ENCODE results near the gene IL19.
"Not testable (repeated sequence)": the region's sequence is repeated elsewhere in the genome, so short reads cannot be mapped to it uniquely, and the experiment has no call there.

The IL19 gene

DNA sequence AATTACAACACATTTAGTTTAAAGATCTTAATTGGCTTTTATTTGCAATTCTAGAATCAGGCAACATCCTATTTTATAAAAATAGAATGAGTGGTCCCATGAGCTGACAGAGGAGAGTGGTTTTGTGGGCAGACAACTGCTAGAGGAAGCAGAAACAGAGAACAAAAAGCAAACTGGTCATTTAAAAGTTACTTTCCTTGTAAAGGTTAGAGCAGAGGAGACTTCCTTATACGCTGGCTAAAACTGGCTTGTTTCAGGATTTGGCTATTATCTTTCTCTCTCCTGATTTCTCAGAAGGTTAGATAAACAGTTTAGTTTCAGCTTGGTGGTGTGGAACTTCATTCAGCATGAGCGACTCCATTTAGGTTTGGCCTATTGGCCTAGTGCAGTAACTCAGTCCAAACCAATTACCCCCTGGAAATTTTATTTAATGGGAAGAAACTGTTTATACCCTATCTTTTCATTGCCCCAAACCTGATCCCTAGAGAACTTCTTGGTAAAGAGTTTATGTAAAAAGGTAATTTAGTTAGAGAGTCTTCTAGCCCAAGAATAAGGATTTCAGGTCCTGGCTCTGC, 62.6 kb downstream of the IL19 start:
- DNase-seq (ENCODE audit: low read depth in 2 of 2): no peak

GRCh38 chr1:206833801-206834200, 63.2 kb downstream of the IL19 start:
- DNase-seq (ENCODE audit: low read depth in 2 of 2): no peak

DNA sequence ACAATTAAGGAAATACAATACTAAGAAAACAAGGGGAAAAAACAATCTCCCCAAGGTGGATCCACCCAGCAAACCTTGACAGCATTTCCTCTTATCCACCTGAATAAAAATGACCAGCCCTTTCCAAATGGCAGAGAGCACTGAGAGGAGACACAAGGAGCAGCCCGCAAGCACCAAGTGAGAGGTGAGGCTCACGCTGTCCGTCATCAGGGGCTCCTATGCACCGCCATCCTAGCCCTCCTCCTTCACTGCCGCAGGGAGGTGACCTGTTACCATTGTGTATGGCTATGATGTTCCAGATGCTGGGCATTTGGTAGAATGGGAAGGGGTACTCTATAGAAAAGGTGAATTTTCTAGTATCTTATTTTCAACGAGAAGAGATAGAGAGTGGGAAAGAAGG, 63.6 kb downstream of the IL19 start:
- no peak for DNase-seq (ENCODE audit: low read depth in 2 of 2)

DNA sequence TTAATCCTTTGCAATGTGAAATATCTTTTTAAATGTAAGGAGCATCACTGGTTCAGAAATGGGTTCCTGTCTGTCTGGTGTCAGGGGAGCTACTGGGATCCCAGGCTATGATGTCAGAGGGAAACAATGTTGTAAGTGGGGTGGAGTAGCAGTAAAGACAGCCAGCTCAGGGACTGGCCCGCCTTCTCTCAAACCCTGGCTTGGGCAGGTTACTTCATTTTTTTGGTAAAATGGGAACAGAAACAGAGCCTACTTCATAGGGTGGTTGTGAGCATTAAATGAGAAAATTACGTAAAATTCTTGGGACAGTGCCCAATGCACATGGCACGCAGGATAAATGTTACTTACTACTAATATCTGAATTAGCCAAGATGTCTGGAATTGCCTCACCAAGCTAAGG, 64.1 kb downstream of the IL19 start:
- DNase-seq (ENCODE audit: low read depth in 2 of 2): no peak

DNA sequence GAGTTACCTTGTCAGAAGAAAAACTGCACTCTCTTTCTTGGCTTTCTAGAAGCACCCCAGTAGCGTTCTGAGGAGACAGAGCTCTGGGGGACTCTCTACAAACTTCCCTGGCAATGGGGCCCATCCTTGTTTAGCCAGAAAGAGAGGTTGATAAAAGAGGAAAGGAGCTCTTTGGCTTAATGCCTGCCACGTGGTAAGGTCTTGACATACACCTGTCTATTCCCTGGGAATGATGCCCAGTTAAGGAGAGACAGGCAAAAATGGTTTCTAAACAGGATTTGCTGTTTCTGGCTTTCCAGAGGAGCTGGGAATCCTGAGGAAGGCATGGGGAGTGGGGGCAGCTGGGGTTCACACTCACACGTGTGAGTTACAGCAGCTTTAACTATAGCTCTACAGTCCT, 64.6 kb downstream of the IL19 start:
- DNase-seq (ENCODE audit: low read depth in 2 of 2): no peak

DNA sequence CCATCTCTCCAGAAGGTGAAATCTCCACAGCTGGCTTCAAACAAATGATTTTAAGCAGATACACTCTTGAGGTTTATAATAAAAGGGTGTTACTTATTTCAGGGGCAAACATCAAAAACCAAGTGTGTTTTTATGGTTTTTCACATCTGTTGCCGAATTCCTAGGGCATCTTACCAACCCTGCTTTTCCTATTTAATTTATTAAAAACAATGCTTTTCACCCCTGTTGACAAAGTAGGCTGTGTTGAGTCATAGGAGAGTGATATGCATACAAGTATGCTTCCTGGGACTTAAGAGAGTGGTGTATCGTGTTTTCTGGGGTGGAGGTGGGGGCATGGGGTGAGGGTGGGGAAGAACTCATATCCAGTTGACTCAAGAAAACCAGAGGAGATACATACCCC, 65.5 kb downstream of the IL19 start:
- DNase-seq (ENCODE audit: low read depth in 2 of 2): no peak

- DNase-seq (ENCODE audit: low read depth in 2 of 2): no peak
These were observed 68.5 kb downstream of the IL19 start for GRCh38 chr1:206839006-206839560.

- DNase-seq (ENCODE audit: low read depth in 2 of 2): no peak
These were observed 69.3 kb downstream of the IL19 start for GRCh38 chr1:206839857-206840256.

DNA sequence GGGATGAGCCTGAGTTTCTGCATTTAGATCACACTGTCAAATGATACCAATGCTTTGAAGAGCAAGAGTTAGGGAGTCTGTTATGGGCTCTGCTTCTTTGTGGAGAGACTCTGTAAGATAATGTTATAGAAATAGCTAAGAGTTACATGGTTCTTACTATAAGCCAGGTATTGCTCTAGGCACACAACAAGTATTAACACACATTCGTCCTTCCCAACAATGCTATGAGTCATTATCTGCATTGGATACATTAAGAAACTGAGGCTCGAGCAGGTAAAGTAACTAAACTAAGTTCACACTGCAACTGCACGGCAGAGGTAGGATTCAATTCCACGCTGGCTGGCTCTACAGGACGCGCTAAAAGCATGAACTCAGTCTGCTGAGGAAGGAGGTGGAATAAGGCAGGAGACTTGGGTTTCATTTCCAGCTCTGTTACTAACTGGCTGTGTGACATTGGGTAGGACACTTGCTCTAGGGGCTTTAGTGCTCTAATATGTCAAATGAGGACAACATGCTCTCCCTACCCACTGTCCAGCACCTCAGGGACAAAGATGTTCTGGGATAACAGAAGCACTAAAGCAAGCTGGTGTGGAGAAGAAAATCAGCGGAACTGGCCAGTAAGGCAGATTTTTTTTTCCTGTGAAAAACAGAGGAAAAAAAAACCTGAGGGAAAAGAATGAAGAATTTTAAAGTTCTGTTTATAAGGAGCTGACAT, 71.2 kb downstream of the IL19 start:
- no peak for DNase-seq (ENCODE audit: low read depth in 2 of 2)

DNA sequence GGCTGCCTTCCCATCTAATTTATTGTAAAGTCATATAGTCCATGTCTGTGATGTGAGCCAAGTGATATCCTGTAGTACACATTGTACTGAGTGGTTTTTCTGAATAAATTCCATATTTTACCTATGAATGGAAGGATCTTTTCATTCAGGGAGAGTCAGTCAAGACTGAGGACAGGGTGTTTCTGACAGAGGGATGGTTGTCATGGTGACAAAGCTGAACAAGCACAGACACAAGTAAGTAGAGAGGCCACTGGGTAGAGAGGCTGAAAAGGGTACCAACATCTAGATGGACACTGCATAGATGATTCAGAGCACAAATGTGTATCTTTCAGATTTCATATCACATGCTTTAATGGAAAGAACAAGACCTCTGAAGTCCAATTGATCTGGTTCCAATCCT, 72.3 kb downstream of the IL19 start:
- DNase-seq (ENCODE audit: low read depth in 2 of 2): no peak

DNA sequence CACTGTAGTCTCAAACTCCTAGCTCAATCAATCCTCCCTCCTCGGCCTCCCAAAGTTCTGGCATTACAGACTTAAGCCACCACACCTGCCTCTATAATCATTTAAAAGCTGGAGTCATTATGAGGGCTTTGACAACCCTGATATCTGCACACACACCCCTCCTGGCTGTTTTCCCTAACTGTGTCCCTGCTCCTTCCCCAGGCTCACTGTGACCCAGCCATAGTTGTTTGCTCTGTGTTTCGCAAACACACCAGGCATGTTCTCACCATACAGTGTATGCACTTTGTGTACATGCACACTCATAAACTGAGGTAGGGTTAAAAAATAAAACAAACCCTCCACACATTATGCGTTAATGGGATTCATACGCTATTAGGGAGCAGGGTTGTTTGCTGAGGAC, 73.1 kb downstream of the IL19 start:
- no peak for DNase-seq (ENCODE audit: low read depth in 2 of 2)

DNA sequence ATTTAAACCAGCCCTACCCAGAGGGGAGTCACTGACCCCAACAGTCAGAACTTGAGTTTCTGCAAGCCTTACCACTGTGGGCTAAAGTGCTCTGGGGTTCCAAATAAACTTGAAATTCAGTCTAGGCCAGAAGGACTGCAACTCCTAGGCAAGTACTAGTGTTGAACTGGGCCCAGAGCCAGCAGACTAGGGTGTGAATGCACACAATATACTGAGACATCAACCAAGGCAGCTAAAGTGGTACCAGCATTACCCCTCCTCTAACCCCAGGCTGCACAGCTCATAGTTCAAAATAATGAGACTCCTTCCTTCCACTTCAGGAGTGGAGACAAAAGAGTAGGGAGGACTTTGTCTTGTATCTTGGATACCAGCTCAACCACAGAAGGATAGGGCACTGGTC, 75.9 kb downstream of the IL19 start:
- no peak for DNase-seq (ENCODE audit: low read depth in 2 of 2)

DNA sequence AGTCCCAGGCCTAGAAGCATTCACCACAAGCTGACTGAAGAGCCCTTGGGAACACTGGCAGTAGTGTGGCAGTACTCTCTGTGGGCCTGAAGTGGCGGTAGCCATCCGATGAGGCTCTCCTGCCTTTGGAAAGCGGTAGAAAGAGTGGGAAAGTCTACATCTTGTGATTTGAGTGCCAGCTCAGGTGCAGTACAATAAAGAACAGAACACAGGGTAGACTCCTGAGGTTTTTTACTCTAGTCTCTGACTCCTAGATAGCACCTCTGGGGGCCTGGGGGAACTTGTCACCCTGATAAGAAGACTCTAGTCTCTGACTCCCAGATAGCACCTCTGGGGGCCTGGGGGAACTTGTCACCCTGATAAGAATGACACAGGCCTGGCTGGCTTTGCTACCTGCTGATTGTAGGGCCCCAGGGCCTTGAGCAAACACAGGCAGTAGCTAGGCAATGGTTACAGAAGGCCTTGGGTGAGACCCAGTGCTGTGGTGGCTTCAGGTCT, 76.8 kb downstream of the IL19 start:
- no peak for DNase-seq (ENCODE audit: low read depth in 2 of 2)

- no peak for DNase-seq (ENCODE audit: low read depth in 2 of 2)
These were observed 77.4 kb downstream of the IL19 start for GRCh38 chr1:206847946-206848345.

GRCh38 chr1:206850401-206850800, 79.8 kb downstream of the IL19 start:
- DNase-seq (ENCODE audit: low read depth in 2 of 2): no peak

GRCh38 chr1:206851341-206852010, 80.9 kb downstream of the IL19 start:
- no peak for DNase-seq (ENCODE audit: low read depth in 2 of 2)

DNA sequence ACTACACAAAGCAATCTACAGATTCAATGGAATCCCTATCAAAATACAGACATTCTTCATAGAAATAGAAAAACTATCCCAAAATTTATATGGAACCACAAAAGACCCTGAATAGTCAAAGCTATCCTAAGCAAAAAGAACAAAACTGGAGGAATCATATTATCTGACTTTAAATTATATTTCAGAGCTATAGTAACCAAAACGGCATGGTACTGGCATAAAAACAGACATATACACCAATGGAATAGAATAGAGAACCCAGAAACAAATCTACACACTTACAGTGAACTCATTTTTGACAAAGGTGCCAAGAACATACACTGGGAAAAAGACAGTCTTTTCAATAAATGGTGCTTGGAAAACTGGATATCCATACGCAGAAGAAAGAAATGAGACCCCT, 82.1 kb downstream of the IL19 start:
- DNase-seq (ENCODE audit: low read depth in 2 of 2): not testable (repeated sequence)

DNA sequence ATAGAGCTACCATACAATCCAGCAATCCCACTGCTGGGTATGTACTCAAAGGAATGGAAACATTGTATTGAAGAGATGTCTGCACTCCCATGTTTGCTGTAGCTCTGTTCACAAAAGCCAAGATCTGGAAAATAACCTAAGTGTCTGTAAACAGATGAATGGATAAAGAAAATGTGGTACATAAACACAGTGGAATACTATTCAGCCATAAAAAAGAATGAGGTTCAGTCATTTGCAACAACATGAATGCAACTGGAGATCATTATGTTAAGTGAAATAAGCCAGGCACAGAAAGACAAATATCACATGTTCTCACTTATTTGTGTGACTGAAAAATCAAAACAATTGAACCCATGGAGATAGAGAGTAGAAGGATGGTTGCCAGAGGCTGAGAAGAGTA, 83.1 kb downstream of the IL19 start:
- not testable (repeated sequence) for DNase-seq (ENCODE audit: low read depth in 2 of 2)

DNA sequence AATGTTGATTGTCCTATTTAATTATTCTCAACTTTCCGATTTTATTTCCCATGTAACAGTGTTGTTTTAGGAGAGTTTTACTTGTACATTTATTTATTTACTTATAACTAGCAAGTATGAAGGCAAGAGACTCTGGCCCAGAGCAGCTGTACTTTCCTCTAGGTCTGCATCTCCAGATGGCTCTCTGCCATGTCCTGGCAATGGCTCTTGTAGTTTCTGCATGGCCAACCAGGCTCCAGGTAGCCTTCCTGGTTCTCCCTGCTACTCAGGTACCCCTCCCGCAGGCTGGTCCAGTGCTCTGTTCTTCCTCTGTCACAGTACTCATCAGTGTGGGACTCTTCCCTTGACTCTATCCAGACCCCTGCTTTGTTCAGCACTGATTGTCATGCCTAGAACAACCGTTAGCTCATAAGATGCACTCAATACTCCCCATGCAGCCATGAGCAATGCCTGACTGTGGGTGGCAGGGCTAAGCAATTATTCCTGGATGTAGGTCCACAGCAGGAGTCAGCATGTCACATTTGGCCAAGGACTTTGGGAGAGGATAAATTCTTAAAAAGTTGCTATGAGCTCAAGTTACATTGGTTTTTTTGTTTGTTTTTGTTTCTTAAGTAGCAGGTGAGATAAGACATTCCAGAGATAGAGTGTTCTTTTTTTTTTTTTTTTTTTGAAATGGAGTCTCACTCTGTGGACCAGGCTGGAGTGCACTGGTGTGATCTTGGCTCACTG, 84.0 kb downstream of the IL19 start:
- no peak for DNase-seq (ENCODE audit: low read depth in 2 of 2)

- no peak for DNase-seq (ENCODE audit: low read depth in 2 of 2)
These were observed 85.3 kb downstream of the IL19 start for GRCh38 chr1:206855859-206856258.

DNA sequence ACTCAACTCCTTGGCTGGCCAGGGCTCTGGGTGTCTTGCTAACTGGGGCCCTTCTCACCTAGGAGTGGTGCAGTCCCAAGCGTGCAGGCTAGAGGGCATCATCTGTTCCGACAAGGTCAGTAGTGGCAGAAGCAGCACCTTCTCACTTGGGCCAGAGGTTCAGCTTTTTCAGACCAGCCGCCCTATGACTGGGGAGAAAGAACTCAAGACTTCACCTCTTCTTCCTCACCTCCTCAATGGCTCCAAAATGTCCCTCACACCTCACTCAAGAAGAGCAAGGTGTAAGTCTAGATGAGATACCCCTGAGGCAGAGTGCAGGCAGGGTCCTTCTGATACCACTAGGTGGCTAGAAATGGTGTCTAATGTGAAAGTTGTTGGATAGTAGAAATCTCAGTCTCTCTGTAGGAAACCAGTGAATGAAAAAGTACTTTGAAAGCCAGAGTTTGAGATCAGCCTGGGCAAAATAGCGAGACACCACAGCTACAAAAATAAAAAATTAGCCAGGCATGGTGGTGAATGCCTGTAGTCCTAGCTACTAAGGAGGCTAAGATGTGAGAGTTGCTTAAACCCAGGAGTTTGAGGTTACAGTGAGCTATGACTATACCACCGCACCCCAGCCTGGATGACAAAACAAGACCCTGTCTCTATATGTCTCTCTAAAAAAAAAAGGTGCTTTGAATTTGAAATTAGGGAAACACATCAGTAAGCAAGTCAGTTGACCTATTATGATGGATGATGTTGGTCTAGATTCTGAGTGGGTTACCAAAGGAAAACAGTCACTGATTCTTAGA, 86.3 kb downstream of the IL19 start:
- DNase-seq (ENCODE audit: low read depth in 2 of 2): no peak

Data from activated CD4-positive, alpha-beta T cell treated with anti-CD3 and anti-CD28 coated beads for 24 hours (primary cell).